HG02763 (cell line): ENCODE data around the gene SH2D4B.

ENCODE experiments used
- ATAC-seq: cut with Tn5 transposase; IDR thresholded peaks from one replicate; pipeline ENCODE4 v1.9.1; 2021; ENCODE audit warnings: mild to moderate bottlenecking, moderate library complexity; ENCODE audit not compliant: unreplicated experiment

The SH2D4B gene

GRCh38 chr10:80503584-80504157, 34.0 kb upstream of the SH2D4B start:
- ATAC-seq, result no peak

- no peak for ATAC-seq
These were observed 33.4 kb upstream of the SH2D4B start for GRCh38 chr10:80504158-80504811.

GRCh38 chr10:80504897-80505465, 32.7 kb upstream of the SH2D4B start:
- no peak for ATAC-seq

GRCh38 chr10:80506189-80506575, 31.5 kb upstream of the SH2D4B start:
- ATAC-seq, result no peak

- ATAC-seq, result no peak
These were observed 30.7 kb upstream of the SH2D4B start for GRCh38 chr10:80506836-80507487.

- ATAC-seq, result no peak
These were observed 28.6 kb upstream of the SH2D4B start for GRCh38 chr10:80509108-80509402.

GRCh38 chr10:80509403-80510161, 28.1 kb upstream of the SH2D4B start:
- no peak for ATAC-seq

- ATAC-seq, result no peak
These were observed 25.6 kb upstream of the SH2D4B start for GRCh38 chr10:80512031-80512526.

GRCh38 chr10:80513106-80513505, 24.6 kb upstream of the SH2D4B start:
- ATAC-seq, result no peak

- no peak for ATAC-seq
These were observed 22.2 kb upstream of the SH2D4B start for GRCh38 chr10:80515511-80515910.

- no peak for ATAC-seq
These were observed 21.8 kb upstream of the SH2D4B start for GRCh38 chr10:80515941-80516340.

- ATAC-seq, result no peak
These were observed 21.1 kb upstream of the SH2D4B start for GRCh38 chr10:80516506-80517075.

GRCh38 chr10:80517416-80518142, 20.1 kb upstream of the SH2D4B start:
- ATAC-seq, result no peak

GRCh38 chr10:80518143-80518806, 19.4 kb upstream of the SH2D4B start:
- ATAC-seq, result no peak

GRCh38 chr10:80518807-80519360, 18.8 kb upstream of the SH2D4B start:
- no peak for ATAC-seq

- ATAC-seq, result no peak
These were observed 17.6 kb upstream of the SH2D4B start for GRCh38 chr10:80519936-80520650.

GRCh38 chr10:80520661-80521470, 16.8 kb upstream of the SH2D4B start:
- no peak for ATAC-seq

- ATAC-seq, result no peak
These were observed 14.8 kb upstream of the SH2D4B start for GRCh38 chr10:80522756-80523363.
